A549 (cell line): ENCODE measurements around the gene PSMD8. TPM values are rescaled to one million over a fixed set of nuclear protein-coding genes. Genes with fewer than 3 reads are reported as not detected.

Source experiments
- ATAC-seq, 2 experiments: fragments of 200-7000 bp in 1 of 2; fragments of >200 bp in 1 of 2; cut with Nextera tagmentation in 1 of 2; cut with Tn5 transposase in 1 of 2; 3 replicates each; pipeline versions ENCODE4 v1.8.0 to v1.9.1; 2018 to 2020; ENCODE audit warnings: mild to moderate bottlenecking in 1 of 2, moderate library complexity in 1 of 2
- CTCF ChIA-PET: fragments of 300-600 bp; sonication (Branson Sonifier 250); formaldehyde crosslinking; extraction: SDS; loops from one replicate; lab custom pipeline; 2021; ENCODE audit warnings: antibody characterized with exemption, inconsistent platforms; lab: Yijun Ruan, JAX
- POLR2A ChIA-PET: fragments of 350-600 bp; formaldehyde crosslinking; extraction: SDS; loops from one replicate; lab custom pipeline; 2021; ENCODE audit warnings: antibody characterized with exemption, inconsistent platforms; lab: Yijun Ruan, JAX
- DNase-seq, 2 experiments: peaks; one replicate each; pipeline versions ENCODE4 v3.0.0 to v3.0.0-alpha.2; 2011 to 2016; ENCODE audit warnings: low read depth in 1 of 2, low spot score in 1 of 2
- FAIRE-seq: peaks from 2 replicates; lab custom pipeline; 2011; peaks lifted over from hg19 to GRCh38; lab: Jason Lieb, UNC
- H3K27ac ChIP-seq, 2 experiments: fragments of >200 bp; sonication (Bioruptor Twin); formaldehyde crosslinking; 3 replicates each; pipeline ENCODE4 v1.5.1; 2016 to 2017
- H3K4me1 ChIP-seq: fragments of >200 bp; sonication (Bioruptor Twin); formaldehyde crosslinking; 3 replicates; pipeline ENCODE4 v1.6.1; 2016
- H3K4me2 ChIP-seq: fragments of >200 bp; sonication (Bioruptor Twin); formaldehyde crosslinking; 3 replicates; pipeline ENCODE4 v1.6.1; 2016
- H3K4me3 ChIP-seq: fragments of >200 bp; sonication (Bioruptor Twin); formaldehyde crosslinking; 3 replicates; pipeline ENCODE4 v1.5.1; 2016
- H3K9me3 ChIP-seq: fragments of >200 bp; sonication (Bioruptor Twin); formaldehyde crosslinking; 3 replicates; pipeline ENCODE4 v1.6.1; 2016
- MYC ChIP-seq: IDR thresholded peaks from 2 replicates; pipeline ENCODE4 v1.6.1; 2012; ENCODE audit warnings: mild to moderate bottlenecking, inconsistent platforms, low read length, improper control_type of control experiment, borderline replicate concordance
- RCOR1 ChIP-seq: fragments of 150-350 bp; IDR thresholded peaks from 2 replicates; pipeline ENCODE4 v1.6.1; 2014; ENCODE audit warnings: antibody characterized with exemption, low read length, low read depth
- WGBS: methylation state at CpG from one replicate; pipeline ENCODE4 v1.1.6; 2017; ENCODE audit errors: missing lambda C conversion rate; 5-methylcytosine and 5-hydroxymethylcytosine counted together
- polyA plus RNA-seq, 4 experiments: library from polyadenylated mRNA; depleted of rRNA in 3 of 4; stranded (reverse); fragments of >200 nt; fragmentation: RNase III in 1 of 4; extraction: RNeasy Plus Mini Kit Qiagen cat#74134 plus additional on column Dnase treatment in 1 of 4; gene quantifications; 2 replicates in 3 of 4; 3 replicates in 1 of 4; pipeline ENCODE4 v1.2.3, GENCODE V29; 2011 to 2017
- TF ChIP-seq, protein P1 (sequence below): IDR thresholded peaks from 2 replicates; pipeline ENCODE4 v1.6.1; 2012

PSMD8 gene
- polyA plus RNA-seq, 2 of the 4 experiments (the other 2 are of a cell fraction): 437 to 456 TPM

DNA sequence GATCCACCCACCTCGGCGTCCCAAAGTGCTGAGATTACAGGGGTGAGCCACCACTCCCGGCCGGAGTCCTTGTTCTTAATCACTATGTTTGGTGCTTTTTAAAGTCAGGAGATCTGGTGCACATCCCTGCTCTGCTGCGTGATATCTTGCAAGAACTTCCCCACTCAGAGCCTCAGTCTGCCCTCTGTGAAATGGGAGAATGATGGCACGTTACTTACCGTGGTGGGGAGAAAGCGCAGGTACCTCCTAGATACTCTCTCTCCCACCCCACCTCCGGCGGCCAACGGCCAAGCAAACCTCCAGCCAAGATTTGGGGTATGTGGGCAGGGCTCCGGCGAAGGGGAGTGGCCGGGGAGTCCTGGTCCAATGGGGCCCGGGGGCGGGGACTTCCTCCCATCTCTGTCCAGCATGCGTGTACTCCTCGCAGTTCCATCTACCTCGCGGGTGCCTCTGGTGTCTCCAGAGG lies 58.9 kb downstream of the PSMD8 start, which contains the start of gene RYR1:
Gene RYR1 (plus strand): TSS at position 424 of the 466 bp plus-strand sequence. CDS start 139 bp downstream, outside the sequence.
- DNase-seq (peak in 1 of 2 experiments; percentile 95), FAIRE-seq (no peak), ATAC-seq (peak; percentile 77 to 91)
- Histone ChIP-seq H3K9me3 (no peaks in the 10 kb centered on the region), H3K4me1 (peaks cover 6% of the 10 kb centered on the region; the same call in 2 of the 3 replicates), H3K27ac (no peak within 1 kb of the TSS), H3K4me3 (peak within 1 kb of the TSS; percentile 12; the same call in 1 of the 3 replicates), H3K4me2 (peak within 1 kb of the TSS; percentile 61)
- WGBS: 29% methylated on average over 20 of the region's 20 CpGs
- ChIA-PET POLR2A (no interaction called here), CTCF (interaction anchor here (0.9 kb wide), 1 partner anchor 30 kb away, joined by 4 read pairs; the partner anchor contains the start of gene FAM98C)
- no peak for TF ChIP-seq MYC
- TF ChIP-seq RCOR1: 0 out of 2 replicates have a peak, but pooled peaks have one; percentile 40
- TF ChIP-seq, protein P1, sequence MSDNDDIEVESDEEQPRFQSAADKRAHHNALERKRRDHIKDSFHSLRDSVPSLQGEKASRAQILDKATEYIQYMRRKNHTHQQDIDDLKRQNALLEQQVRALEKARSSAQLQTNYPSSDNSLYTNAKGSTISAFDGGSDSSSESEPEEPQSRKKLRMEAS: 0 out of 2 replicates have a peak, but pooled peaks have one; percentile 8

Other genes starting within 250 kb of the PSMD8 start
- 1.3 and 2.1 TPM in 2 replicates for gene DPF1, start 150.3 kb upstream of the PSMD8 start, polyA plus RNA-seq (2011; rRNA removed)
- gene DPF1, start 150.3 kb upstream of the PSMD8 start, polyA plus RNA-seq (2017; fragmentation: RNase III; extraction: RNeasy Plus Mini Kit Qiagen cat#74134 plus additional on column Dnase treatment): 4.4 to 6.8 TPM (median 5.3 TPM) in 3 replicates
- 14.6 and 30.5 TPM in 2 replicates for gene PPP1R14A, start 118.2 kb upstream of the PSMD8 start, polyA plus RNA-seq (2011; rRNA removed)
- gene PPP1R14A, start 118.2 kb upstream of the PSMD8 start, polyA plus RNA-seq (2017; fragmentation: RNase III; extraction: RNeasy Plus Mini Kit Qiagen cat#74134 plus additional on column Dnase treatment): 88.6 to 99.6 TPM (median 99.5 TPM) in 3 replicates
- gene SPINT2, start 110.0 kb upstream of the PSMD8 start, polyA plus RNA-seq (2011; rRNA removed): 343 and 425 TPM in 2 replicates
- gene SPINT2, start 110.0 kb upstream of the PSMD8 start, polyA plus RNA-seq (2017; fragmentation: RNase III; extraction: RNeasy Plus Mini Kit Qiagen cat#74134 plus additional on column Dnase treatment): 244 to 296 TPM (median 291 TPM) in 3 replicates
- gene C19orf33, start 70.3 kb upstream of the PSMD8 start, polyA plus RNA-seq (2011; rRNA removed): 197 and 302 TPM in 2 replicates
- 487 to 531 TPM (median 489 TPM) in 3 replicates for gene C19orf33, start 70.3 kb upstream of the PSMD8 start, polyA plus RNA-seq (2017; fragmentation: RNase III; extraction: RNeasy Plus Mini Kit Qiagen cat#74134 plus additional on column Dnase treatment)
- 75.5 and 88.1 TPM in 2 replicates for gene YIF1B, start 58.6 kb upstream of the PSMD8 start, polyA plus RNA-seq (2011; rRNA removed)
- gene YIF1B, start 58.6 kb upstream of the PSMD8 start, polyA plus RNA-seq (2017; fragmentation: RNase III; extraction: RNeasy Plus Mini Kit Qiagen cat#74134 plus additional on column Dnase treatment): 87.5 to 104 TPM (median 100 TPM) in 3 replicates
- gene KCNK6, start 54.7 kb upstream of the PSMD8 start, polyA plus RNA-seq (2011; rRNA removed): 2.8 and 3.8 TPM in 2 replicates
- 2.4 to 2.8 TPM (median 2.4 TPM) in 3 replicates for gene KCNK6, start 54.7 kb upstream of the PSMD8 start, polyA plus RNA-seq (2017; fragmentation: RNase III; extraction: RNeasy Plus Mini Kit Qiagen cat#74134 plus additional on column Dnase treatment)
- gene CATSPERG, start 38.7 kb upstream of the PSMD8 start, polyA plus RNA-seq (2011; rRNA removed): 1.4 and 1.7 TPM in 2 replicates
- 0.62 to 1.4 TPM (median 0.80 TPM) in 3 replicates for gene CATSPERG, start 38.7 kb upstream of the PSMD8 start, polyA plus RNA-seq (2017; fragmentation: RNase III; extraction: RNeasy Plus Mini Kit Qiagen cat#74134 plus additional on column Dnase treatment)
- not detected in 2 replicates for gene GGN, start 13.5 kb downstream of the PSMD8 start, polyA plus RNA-seq (2011; rRNA removed)
- 0.33 to 0.66 TPM (median 0.46 TPM) in 3 replicates for gene GGN, start 13.5 kb downstream of the PSMD8 start, polyA plus RNA-seq (2017; fragmentation: RNase III; extraction: RNeasy Plus Mini Kit Qiagen cat#74134 plus additional on column Dnase treatment)
- gene SPRED3, start 14.1 kb downstream of the PSMD8 start, polyA plus RNA-seq (2011; rRNA removed): 3.0 and 3.5 TPM in 2 replicates
- gene SPRED3, start 14.1 kb downstream of the PSMD8 start, polyA plus RNA-seq (2017; fragmentation: RNase III; extraction: RNeasy Plus Mini Kit Qiagen cat#74134 plus additional on column Dnase treatment): 2.6 to 3.6 TPM (median 2.8 TPM) in 3 replicates
- 12.8 and 13.8 TPM in 2 replicates for gene FAM98C, start 28.5 kb downstream of the PSMD8 start, polyA plus RNA-seq (2011; rRNA removed)
- gene FAM98C, start 28.5 kb downstream of the PSMD8 start, polyA plus RNA-seq (2017; fragmentation: RNase III; extraction: RNeasy Plus Mini Kit Qiagen cat#74134 plus additional on column Dnase treatment): 19.5 to 20.4 TPM (median 20.1 TPM) in 3 replicates
- 0.13 and 0.22 TPM in 2 replicates for gene RASGRP4, start 51.6 kb downstream of the PSMD8 start, polyA plus RNA-seq (2011; rRNA removed)
- gene RASGRP4, start 51.6 kb downstream of the PSMD8 start, polyA plus RNA-seq (2017; fragmentation: RNase III; extraction: RNeasy Plus Mini Kit Qiagen cat#74134 plus additional on column Dnase treatment): 0.09 to 0.30 TPM (median 0.18 TPM) in 3 replicates
- gene RYR1, start 59.1 kb downstream of the PSMD8 start, polyA plus RNA-seq (2011; rRNA removed): 0.87 and 1.4 TPM in 2 replicates
- 3.1 to 4.5 TPM (median 3.7 TPM) in 3 replicates for gene RYR1, start 59.1 kb downstream of the PSMD8 start, polyA plus RNA-seq (2017; fragmentation: RNase III; extraction: RNeasy Plus Mini Kit Qiagen cat#74134 plus additional on column Dnase treatment)
- gene MAP4K1, start 243.4 kb downstream of the PSMD8 start, polyA plus RNA-seq (2011; rRNA removed): 0.78 and 1.2 TPM in 2 replicates
- gene MAP4K1, start 243.4 kb downstream of the PSMD8 start, polyA plus RNA-seq (2017; fragmentation: RNase III; extraction: RNeasy Plus Mini Kit Qiagen cat#74134 plus additional on column Dnase treatment): 1.3 to 2.6 TPM (median 2.1 TPM) in 3 replicates
- 419 and 491 TPM in 2 replicates for gene EIF3K, start 244.6 kb downstream of the PSMD8 start, polyA plus RNA-seq (2011; rRNA removed)
- gene EIF3K, start 244.6 kb downstream of the PSMD8 start, polyA plus RNA-seq (2017; fragmentation: RNase III; extraction: RNeasy Plus Mini Kit Qiagen cat#74134 plus additional on column Dnase treatment): 910 to 1,057 TPM (median 937 TPM) in 3 replicates